ENCODE results near the gene GKN2. TPM values are rescaled to one million over a fixed set of nuclear protein-coding genes. Genes with fewer than 3 reads are reported as not detected.

GKN2 gene
- total RNA-seq, 1 experiment from 2014 or later, result not detected

DNA sequence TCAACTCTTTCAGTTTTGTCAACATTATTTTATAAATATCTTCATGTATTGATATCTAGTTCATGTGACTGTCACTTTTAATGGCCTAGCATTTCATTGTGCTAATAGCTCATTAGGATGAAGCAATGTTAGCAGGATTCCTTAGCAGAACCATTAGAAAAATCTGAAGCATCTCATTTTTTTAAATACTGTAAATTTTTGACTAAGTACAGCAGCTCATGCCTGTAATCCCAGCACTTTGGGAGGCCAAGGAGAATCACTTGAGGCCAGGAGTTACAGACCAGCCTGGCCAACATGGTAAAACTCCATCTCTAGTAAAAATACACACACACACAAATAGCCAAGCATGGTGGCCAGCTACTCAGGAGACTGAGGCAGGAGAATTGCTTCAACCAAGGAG lies 44.7 kb upstream of the GKN2 start:
- CTCF ChIA-PET, result no interaction called here
- no peak for ATAC-seq

DNA sequence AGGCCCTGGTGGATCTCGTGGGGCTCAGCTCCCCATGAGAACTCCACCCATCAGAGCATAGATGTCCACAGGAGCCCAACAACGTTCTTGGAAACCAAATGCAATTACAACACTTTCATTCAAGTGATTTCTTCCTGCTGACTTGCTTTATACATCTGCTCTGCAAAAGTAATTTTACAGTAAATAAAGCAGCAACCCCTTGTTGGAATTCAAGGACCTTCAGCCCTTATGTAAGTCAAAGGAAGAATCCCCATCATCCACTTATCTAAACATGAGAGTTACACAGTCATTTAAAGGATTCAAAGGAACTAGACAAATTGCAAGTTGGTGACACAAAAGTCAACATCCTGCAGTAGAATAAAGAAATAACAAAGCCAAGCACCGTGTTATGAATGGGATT lies 43.2 kb upstream of the GKN2 start:
- no peak for DNase-seq (ENCODE audit: low read depth, low spot score)
- POLR2A ChIA-PET, result no interaction called here

More for the DNA sequence above, 44.7 kb upstream of the GKN2 start:
- Histone ChIP-seq H3K27me3 (ENCODE audit: control insufficient read depth, insufficient read depth, low read length) (no peaks in the 10 kb centered on the region), H3K27ac (ENCODE audit: low read length) (no peak overlapping the region), H3K4me3 (ENCODE audit: low read depth in 2 of 2, low read length in 2 of 2) (no peak overlapping the region), H3K4me1 (ENCODE audit: control insufficient read depth, insufficient read depth, low read length) (no peaks in the 10 kb centered on the region), H3K9me3 (ENCODE audit: control insufficient read depth, insufficient read depth, low read depth, low read length) (no peaks in the 10 kb centered on the region), H3K36me3 (ENCODE audit: control insufficient read depth, insufficient read depth, low read length) (no peaks in the 10 kb centered on the region)
- in situ Hi-C loops (cut with HindIII; ENCODE audit: low pct_unique_long_range_greater_than_20kb, low sequenced_read_pairs) (no loop called here), intact Hi-C loops (cut with micrococcal nuclease; ENCODE audit: unreplicated experiment) (no loop called here)
- DNase-seq (ENCODE audit: low read depth, low spot score), result no peak
- POLR2A ChIA-PET, result no interaction called here
- TF ChIP-seq, protein P1, sequence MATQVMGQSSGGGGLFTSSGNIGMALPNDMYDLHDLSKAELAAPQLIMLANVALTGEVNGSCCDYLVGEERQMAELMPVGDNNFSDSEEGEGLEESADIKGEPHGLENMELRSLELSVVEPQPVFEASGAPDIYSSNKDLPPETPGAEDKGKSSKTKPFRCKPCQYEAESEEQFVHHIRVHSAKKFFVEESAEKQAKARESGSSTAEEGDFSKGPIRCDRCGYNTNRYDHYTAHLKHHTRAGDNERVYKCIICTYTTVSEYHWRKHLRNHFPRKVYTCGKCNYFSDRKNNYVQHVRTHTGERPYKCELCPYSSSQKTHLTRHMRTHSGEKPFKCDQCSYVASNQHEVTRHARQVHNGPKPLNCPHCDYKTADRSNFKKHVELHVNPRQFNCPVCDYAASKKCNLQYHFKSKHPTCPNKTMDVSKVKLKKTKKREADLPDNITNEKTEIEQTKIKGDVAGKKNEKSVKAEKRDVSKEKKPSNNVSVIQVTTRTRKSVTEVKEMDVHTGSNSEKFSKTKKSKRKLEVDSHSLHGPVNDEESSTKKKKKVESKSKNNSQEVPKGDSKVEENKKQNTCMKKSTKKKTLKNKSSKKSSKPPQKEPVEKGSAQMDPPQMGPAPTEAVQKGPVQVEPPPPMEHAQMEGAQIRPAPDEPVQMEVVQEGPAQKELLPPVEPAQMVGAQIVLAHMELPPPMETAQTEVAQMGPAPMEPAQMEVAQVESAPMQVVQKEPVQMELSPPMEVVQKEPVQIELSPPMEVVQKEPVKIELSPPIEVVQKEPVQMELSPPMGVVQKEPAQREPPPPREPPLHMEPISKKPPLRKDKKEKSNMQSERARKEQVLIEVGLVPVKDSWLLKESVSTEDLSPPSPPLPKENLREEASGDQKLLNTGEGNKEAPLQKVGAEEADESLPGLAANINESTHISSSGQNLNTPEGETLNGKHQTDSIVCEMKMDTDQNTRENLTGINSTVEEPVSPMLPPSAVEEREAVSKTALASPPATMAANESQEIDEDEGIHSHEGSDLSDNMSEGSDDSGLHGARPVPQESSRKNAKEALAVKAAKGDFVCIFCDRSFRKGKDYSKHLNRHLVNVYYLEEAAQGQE (IDR thresholded peaks at IDR 0.05; ENCODE audit: insufficient read depth in 1 of 2, low read depth in 2 of 2, low read length in 1 of 2), result no peak
- TF ChIP-seq SIN3A (IDR thresholded peaks at IDR 0.05; ENCODE audit: borderline replicate concordance, insufficient read depth, low read depth, low read length), result no peak
- TF ChIP-seq TCF7L2 (IDR thresholded peaks at IDR 0.05; ENCODE audit: low read depth, low read length), result no peak
- TF ChIP-seq POLR2AphosphoS5 (IDR thresholded peaks at IDR 0.05; ENCODE audit: low read depth, low read length), result no peak
- TF ChIP-seq, protein P2, sequence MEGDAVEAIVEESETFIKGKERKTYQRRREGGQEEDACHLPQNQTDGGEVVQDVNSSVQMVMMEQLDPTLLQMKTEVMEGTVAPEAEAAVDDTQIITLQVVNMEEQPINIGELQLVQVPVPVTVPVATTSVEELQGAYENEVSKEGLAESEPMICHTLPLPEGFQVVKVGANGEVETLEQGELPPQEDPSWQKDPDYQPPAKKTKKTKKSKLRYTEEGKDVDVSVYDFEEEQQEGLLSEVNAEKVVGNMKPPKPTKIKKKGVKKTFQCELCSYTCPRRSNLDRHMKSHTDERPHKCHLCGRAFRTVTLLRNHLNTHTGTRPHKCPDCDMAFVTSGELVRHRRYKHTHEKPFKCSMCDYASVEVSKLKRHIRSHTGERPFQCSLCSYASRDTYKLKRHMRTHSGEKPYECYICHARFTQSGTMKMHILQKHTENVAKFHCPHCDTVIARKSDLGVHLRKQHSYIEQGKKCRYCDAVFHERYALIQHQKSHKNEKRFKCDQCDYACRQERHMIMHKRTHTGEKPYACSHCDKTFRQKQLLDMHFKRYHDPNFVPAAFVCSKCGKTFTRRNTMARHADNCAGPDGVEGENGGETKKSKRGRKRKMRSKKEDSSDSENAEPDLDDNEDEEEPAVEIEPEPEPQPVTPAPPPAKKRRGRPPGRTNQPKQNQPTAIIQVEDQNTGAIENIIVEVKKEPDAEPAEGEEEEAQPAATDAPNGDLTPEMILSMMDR (IDR thresholded peaks at IDR 0.05), result no peak
- no TSS peak for BruUV-seq (replicated peaks)

More for the DNA sequence above, 43.2 kb upstream of the GKN2 start:
- no peaks in the 10 kb centered on the region for H3K9me3 ChIP-seq (ENCODE audit: control insufficient read depth, insufficient read depth, low read depth, low read length)
- H3K36me3 ChIP-seq (ENCODE audit: control insufficient read depth, insufficient read depth, low read length), result no peaks in the 10 kb centered on the region
- CTCF ChIA-PET, result no interaction called here
- intact Hi-C loops (cut with micrococcal nuclease; ENCODE audit: unreplicated experiment) (no loop called here), in situ Hi-C loops (cut with HindIII; ENCODE audit: low pct_unique_long_range_greater_than_20kb, low sequenced_read_pairs) (no loop called here)
- H3K4me3 ChIP-seq (ENCODE audit: low read depth in 2 of 2, low read length in 2 of 2), result no peak overlapping the region
- ATAC-seq, result no peak
- BruUV-seq (replicated peaks), result no TSS peak
- H3K4me1 ChIP-seq (ENCODE audit: control insufficient read depth, insufficient read depth, low read length), result no peaks in the 10 kb centered on the region
- H3K27me3 ChIP-seq (ENCODE audit: control insufficient read depth, insufficient read depth, low read length), result no peaks in the 10 kb centered on the region
- no peak overlapping the region for H3K27ac ChIP-seq (ENCODE audit: low read length)
- no peak for TF ChIP-seq POLR2AphosphoS5 (IDR thresholded peaks at IDR 0.05; ENCODE audit: low read depth, low read length)
- no peak for TF ChIP-seq TCF7L2 (IDR thresholded peaks at IDR 0.05; ENCODE audit: low read depth, low read length)
- TF ChIP-seq SIN3A (IDR thresholded peaks at IDR 0.05; ENCODE audit: borderline replicate concordance, insufficient read depth, low read depth, low read length), result no peak
- TF ChIP-seq, protein P1 (IDR thresholded peaks at IDR 0.05; ENCODE audit: insufficient read depth in 1 of 2, low read depth in 2 of 2, low read length in 1 of 2), result no peak
- TF ChIP-seq, protein P2 (IDR thresholded peaks at IDR 0.05), result no peak
